HL-60/S4 treated with retinoic acid at 250 ng/mL for 4 days and 3 days (cell line): ENCODE results near the gene ASTL.
"Not testable (repeated sequence)": the region's sequence is repeated elsewhere in the genome, so short reads cannot be mapped to it uniquely, and the experiment has no call there.

Experiments used
- in situ Hi-C: fragments of 300-500 bp; cut with MboI; formaldehyde crosslinking; loops from 2 replicates; pipeline ENCODE4 v1.7.0; 2022; ENCODE audit warnings: low sequenced_read_pairs

Gene ASTL

DNA sequence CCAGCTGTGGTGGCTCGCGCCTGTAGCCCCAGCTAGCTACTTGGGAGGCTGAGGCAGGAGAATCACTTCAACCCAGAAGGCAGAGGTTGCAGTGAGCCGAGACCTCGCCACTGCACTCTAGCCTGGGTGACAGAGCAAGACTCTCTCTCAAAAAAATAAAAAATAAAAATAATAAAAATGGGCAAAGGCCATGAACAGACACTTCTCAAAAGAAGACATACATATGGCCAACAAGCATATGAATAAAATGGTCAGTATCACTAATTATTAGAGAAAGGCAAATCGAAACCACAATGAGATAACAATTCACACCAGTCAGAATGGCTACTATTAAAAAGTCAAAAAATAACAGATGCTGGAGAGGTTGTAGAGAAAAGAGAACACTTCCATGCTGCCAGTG lies 22.1 kb upstream of the ASTL start:
- in situ Hi-C loops, result not testable (repeated sequence)

DNA sequence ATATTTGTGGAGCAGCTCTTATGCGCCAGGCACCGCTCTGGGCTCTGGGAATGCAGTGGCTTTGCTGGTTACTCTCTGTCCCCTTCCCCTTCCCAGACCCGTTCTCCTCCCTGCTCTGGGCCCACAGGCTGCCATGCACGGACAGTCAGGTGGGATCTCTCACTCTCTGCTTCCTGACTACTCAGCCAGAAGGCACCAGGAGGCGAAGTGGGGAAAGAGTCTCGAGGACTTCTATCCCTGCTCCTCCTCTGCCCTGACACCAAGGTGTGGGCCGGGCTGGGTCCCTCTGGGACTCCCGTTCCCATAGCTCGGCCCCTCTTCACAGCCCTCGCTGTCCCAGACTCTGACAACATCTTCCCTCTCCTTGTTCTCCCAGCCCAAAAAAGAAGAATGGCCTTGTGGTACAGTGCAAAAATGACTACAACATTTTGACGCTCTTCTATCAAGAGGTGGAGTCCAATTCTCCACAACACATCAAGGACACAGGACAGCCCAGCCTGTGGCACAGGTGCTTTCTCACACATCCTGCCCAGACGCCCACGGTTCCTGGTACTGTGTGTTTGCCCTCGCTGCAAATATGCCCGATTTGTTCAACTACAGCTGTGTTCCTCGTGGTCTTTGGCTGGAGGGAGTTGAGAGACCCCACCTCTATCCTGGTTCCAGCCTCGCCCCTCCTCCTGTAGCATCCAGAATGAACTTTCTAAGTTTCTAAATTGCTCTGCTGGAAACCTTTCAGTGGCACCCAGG lies 21.0 kb upstream of the ASTL start:
- in situ Hi-C loops, result no loop called here

DNA sequence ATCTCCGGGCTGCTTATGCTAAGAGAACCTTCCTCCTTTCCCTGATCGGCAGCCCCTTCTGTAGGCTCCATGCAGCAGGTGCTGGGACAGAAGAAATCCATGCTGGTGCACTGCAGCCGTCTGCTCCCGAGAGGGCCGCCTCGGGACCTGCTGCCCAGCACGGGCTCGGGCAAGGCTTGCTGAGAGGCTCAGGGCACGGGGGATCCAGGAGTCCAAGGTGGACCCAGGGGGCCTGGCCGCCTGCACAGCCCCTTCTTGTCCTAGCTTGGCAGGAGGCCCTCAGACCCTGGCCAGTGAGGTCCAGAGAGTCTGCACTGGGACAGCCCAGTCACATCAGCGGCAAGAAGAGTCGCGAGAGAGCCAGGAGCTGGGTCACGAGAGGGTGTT lies 20.2 kb upstream of the ASTL start:
- in situ Hi-C loops, result no loop called here

DNA sequence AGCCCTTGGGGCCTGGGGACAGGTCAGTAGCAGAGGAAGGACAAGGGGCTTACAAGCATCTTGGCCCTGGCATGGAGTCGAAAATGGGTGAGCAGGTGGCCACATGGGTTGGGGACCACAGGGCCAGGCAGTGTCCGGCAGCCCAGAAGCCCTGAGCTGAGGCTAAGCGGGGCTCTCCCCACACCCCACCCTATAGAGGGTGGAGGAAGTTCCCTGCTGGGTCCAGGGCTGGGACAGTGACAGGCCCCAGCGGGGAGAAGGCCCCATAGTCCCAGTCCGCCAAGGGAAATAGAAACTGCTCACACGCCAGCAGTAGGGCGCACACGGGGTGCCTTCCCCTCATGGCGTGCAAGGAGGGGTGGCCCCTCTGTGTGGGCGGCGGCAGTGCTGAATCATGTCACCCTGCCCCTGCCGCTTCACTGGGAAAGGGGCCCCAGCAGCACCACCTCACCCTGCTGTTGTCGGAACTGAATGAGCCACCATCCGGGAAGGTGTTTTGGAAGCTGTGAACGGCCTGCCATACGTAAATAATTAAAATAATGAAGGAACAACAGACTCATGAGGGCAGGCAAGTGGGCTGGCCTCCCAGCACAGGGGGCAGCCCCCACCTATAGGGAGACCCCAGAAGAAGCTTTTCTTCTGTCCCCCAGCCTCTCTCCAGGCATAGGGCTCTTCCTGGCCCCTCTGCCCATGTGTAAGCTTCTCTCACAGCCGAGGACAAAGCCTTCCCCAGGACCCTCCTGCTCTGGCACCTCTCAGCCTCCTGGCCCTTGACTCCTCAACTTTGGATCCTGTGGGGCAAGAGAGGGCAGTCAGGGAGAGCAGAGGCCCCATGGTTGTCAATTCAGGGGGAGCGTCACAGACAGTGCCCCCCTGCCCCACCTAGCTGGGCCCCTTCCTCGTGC lies 19.6 kb upstream of the ASTL start:
- in situ Hi-C loops, result no loop called here

DNA sequence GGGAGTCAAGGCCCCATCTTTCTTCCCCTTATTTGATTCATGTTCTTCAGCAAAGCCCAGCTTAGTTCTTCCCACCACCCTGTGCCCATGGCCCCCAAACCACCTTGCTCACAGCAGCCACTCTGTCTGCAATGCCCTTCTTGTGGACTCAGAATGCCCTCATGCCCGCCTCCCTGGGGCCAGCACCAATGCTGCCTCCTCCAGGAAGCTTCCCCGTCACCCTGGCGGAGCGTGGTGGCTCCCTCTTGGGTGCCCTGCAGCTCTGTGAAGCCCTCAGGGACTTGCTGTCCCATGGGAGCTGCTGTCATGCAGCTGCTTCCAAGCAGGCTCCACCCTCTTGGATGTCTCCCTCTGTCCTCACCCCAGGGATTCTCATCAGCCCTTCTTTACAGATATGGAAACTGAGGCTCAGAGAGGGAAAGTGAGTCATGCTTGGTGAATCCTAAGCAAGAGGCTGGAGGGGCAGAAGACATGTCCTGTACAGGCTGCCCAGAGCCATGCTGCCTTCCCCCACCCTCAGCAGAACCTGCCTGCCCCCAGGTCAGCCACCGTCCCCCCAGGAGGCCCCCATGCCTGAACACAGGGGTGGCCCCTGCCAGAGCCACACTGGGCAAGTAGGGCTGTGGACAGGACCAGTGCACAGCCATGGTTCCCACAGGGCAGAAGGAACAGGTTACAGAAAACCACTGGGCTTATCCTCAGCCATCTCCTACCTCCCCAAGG lies 18.8 kb upstream of the ASTL start:
- in situ Hi-C loops, result no loop called here

DNA sequence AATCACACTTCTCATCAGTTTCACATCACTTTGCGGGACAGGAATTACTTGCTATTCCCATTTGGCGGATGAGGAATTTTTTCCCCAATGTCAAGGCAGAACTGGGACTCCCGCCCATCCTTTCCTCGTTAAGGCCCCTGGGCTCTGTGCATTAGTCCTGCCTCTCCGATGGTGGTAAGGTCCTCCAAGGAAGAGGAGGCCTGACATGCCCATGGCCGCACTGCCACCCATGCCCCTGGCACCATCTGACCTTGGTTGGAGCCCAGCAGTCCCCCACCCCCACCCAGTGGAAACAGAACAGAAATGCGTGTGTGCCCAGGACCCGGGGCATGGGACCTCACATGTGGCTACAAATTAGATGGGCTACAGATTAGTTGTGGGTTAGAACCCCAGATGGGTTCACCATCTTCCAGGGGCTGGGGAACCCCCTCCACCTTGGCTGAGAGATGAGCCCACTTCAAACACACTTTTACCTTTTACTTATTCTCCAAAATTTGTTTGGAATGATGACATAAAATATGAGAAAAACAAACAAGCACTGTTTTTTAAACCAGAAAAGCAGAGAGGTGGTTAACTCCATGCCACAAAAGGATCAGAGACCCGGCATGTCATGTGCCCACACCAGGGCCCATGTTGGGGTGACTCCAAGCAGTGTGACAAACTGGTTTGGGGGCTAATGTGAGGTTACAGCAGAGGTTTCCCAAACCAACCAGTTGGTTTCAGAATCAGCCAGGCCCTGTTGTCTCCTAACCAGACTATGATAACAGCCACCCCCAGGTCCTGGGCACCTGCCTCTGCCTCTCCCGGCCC lies 17.9 kb upstream of the ASTL start:
- in situ Hi-C loops, result no loop called here

DNA sequence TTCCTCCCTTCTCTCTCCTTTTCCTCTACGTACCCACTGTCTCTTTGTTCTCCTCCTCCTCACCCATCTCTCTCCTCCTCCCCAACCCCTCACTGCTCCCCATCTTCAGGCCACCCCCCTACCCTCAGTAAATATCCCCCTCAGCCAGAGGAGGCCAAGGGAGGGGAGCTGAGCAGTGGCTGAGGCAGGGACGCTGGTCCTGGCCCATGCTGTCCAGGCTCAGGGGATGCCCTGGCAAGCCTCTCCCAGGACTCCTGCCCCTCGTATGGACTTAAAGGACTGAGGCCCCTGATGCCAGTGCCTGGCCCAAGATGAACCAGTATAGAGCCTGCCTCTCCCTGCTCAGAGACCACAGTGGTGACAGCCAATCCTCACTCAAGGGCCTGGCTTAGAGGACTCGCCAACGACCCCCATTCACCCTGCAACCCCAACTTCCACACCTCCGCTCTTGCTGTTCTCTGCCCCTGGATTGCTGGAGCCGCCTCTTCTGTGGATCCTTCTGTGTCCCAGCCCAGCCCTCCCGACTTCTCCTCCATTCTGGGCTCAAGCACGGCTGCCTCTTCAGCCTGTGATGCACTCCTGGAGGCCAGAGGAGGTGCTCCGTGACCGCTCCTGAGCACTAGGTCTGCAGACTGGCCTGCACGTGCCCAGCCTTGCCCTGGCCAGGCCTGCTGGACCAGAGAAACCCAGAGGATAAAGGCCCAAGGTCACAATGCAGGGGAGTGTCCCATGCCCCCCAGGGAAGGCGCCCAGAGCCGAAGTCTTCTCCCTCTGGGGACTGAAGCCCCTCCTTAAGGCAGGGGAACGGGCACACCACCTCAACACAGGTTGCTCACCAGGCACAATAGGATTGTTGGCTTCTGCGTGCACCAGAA lies 16.4 kb upstream of the ASTL start:
- in situ Hi-C loops, result no loop called here

DNA sequence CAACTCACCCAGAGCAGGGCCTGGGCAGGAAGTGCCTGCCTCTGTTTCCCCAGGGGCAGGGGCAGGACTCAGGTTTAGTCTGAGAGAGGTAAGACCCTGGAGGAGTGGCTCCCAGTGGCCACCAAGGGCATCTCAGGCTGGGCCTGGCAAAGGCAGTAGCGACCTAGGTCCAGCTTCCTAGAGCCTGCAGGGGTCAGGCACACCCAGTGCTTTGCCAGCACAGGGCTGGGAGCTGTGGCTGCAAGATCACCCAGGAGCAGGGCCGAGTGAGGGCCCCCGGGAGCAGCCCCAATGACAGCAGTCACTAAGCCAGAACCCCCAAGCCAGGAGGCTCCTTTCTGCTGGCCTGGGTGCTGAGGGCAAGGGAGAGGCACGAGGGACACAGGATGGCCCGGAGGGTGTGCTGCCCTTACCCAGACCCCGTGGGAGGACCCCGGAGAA lies 15.7 kb upstream of the ASTL start:
- in situ Hi-C loops, result no loop called here

DNA sequence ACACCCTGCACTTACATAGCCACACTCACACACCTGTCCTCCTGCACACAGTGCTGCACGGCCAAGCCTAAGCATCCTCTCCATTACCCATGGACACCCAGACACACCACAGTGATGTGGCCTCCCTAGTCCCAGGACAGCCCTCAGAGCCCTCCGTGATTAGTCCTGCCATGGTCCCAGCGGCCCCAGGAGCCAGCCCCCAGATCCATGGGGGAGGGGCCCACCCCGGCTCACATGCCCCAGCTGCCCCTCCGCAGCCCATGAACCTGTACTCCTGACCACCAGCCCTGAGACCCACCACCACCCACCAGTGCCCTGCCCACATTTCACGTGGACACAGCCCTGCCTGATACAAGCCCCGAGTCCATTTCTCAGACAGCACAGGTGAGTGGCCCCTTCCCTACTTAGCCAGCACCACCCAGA lies 15.0 kb upstream of the ASTL start:
- in situ Hi-C loops, result no loop called here

DNA sequence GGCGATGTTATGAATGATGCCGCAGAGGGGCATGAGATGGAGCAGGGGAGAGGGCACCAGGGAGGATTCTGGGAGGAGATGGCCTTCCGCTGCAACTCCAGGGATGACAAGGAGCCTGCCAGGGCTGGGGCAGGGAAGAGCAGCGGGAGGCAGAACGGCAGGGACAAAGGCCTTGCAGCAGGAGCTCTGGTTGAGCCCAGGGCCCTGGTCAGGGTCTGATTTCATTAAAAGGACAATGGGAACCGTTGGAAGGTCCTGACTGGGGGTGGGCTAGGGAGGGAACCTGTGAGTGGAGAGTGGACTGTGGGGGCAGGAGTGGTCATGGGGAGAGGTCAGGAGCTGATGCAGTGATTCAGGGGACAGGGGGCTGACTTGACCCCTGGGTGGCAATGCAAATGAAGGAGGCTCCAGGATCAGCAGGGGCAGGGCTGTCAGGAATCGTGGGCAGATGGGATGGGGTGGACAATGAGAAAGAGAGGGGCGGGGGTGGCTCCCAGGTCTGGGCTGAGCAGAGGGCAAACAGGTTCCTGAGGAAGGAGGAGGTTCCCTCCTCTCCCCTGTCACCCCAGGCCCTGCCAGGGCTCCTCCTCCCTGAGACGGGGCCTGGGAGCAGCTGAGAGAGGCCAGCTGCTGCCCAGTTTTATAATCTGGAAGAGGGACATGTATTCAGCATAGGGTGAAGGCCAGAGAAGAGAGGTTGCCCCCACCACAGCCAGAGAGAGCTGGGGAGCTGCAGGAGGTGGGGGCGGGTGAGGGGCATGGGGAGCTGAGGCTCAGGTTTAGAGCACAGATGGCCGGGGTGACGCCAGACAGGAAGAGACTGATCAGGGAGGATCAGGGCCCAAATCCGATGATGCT lies 14.2 kb upstream of the ASTL start:
- in situ Hi-C loops, result no loop called here

DNA sequence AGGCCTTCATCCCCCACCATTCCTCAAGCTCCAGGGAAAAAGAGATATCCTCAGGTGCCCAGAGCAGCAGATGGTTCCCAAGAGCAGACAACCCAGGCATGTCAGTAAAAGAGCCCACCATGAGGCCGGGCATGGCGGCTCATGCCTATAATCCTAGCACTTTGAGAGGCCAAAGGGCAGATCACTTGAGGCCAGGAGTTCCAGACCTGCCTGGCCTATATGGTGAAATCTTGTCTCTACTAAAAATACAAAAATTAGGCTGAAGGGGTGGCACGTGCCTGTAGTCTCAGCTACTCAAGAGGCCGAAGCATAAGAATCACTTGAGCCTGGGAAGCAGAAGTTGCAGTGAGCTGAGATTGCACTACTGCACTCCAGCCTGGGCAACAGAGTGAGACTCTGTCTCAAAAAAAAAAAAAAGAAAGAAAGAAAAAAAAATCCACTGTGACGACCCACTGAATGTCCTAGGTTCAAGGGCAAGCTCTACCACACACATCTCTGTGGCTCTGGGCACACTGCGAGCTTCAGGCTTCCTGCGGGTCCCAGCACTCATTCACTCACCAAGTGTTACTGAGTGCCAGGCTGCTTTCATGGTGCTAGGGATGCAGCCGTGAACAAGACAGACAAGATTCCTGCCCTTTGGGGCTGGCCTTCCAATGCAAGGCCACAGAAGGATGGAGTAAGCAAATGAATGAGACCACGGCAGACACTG lies 13.4 kb upstream of the ASTL start:
- in situ Hi-C loops, result no loop called here

DNA sequence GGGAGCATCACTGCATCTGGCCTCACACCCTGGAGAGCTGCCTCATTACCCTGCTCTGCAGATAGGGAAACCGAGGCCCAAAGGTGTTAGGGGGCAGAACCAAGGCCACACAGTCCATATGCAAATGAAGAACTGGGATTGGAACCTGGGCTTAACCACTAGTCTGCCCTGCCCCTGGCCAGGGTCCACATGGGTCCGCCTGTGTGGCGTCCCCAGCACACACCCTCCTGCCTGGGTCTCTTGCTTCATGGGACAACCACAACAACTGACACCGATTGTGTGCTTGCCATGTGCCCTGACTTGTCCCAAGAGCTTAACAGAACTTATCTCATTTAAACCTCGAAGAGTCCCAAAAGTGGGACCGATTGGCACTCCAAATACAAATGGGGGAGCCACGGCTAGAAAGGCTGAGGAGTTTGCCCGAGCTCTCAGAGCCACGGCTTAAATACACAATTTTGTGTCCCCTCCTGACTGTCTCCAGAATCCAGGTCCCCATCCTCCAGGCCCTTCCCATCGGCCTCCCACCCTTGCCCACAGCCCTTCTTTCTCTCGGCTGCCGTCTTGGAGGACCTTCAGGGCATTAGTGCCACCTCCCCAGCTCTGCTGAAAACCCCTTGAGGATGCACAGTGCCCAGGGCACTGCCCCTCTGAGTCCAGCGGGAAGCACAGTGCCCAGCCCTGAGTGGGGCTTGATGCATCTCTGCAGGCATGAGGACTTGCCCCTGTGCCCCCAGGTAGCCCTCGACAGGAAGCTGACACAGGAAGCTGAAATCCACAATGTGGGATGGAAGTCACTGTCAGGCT lies 12.7 kb upstream of the ASTL start:
- in situ Hi-C loops, result no loop called here

DNA sequence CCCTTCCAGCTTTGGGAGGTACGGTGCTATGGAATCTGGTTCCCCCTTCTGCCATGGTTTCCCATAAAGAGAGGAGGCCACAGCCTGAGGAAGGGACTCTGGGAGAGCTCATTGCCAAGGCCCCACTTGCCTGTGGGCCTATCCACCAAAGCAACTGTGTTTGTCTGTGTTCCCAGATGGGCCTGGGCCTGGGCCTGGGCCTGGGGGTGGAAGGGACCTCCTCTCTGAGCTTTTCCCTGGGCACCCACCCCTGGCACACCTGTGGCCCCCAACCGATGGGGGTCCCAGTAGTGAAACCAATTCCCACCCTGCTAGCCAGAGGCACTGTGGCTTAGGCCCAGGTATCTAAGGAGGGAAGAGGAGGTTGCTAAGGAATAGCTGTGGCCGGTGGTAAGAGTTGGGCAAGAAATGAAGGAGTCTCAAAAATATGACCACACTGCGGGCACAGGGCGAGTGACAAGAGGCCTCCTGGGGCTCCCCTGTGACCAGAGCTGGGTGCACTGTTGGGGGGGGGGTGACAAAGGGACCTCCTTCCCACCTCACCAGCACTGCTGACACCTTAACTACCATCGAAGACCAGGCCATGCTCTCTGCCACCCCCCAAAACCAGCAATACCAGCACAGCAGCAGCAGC lies 11.8 kb upstream of the ASTL start:
- in situ Hi-C loops, result no loop called here

DNA sequence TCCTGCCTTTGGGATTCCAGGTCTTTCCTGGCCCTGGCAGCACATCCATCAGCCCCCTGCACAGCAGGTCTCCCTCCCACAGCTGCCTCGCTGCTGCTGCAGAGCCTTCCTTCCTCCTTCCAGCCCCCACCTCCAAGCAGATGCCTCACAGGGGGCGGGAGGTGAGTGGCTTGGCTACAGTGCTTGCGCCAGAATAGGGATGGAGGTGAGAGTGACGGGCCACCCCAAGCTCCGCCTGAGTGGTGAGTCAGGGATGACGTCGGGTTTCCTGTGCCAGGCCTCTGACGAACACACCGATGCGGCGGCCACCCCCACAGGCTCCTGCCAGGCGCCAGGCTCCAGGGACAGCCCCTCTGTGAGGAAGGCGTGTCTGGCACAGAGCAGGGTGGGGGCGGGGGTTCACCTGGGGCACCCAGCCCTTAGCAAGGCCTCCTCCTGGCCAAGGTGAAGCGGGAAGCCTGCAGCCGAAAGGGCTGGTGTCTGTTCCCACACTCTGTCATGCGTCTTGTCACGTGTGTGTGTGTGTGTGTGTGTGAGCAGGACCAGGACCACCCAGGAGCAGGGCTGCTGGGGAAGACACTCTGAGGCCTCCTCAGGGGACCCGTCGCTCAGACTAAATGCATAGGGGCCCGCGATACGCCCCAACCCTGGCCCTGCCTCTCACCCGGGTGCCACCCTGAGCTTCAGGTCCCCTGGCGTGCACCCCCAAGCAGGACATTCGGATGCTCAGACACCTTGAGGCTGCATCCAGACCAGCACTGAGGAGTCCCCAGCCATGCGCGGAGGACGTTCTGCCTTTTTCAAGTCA lies 10.3 kb upstream of the ASTL start:
- in situ Hi-C loops, result no loop called here

DNA sequence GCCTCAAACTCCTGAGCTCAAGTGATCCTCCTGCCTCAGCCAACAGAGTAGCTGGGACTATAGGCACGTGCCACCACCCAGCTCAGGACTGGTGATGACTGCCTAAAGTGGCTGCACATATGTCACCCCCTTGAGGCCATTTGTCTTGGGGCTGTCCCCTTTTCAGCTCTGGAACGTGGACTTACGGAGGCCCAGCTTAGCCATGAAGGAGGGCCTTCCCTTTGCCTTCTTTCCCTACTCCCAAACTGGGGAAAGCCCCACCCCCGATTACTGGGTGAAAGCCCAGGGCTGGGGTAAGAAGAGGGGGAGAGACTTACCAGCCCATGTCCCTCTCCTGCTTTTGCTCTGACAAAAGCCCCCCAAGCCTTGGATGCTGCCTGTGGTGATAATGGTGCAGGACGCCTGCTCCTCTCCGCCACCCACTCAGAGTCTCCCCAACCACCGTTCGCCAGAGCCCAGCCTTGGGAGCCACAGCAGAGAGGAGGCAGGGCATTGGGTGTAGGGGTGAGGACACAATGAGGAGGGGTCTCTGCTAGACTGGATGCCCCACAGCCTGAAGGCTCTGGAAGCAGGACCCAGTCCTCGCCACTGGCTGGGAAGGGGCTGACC lies 9.4 kb upstream of the ASTL start:
- in situ Hi-C loops, result no loop called here
